ENCODE results near the gene TMEM132D.
"Not testable (repeated sequence)": the region's sequence is repeated elsewhere in the genome, so short reads cannot be mapped to it uniquely, and the experiment has no call there.

TMEM132D gene

DNA sequence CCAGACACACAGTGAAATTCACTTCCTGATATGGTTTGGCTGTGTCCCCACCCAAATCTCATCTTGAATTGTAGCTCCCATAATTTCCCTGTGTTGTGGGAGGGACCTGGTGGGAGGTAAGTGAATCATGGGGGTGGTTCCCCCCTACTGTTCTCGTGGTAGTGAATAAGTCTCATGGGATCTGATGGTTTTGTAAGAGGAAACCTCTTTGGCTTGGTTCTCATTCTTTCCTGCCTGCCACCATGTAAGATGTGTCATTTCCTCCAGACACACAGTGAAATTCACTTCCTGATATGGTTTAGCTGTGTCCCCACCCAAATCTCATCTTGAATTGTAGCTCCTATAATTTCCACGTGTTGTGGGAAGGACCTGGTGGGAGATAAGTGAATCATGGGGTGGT, 354.8 kb downstream of the TMEM132D start:
- not testable (repeated sequence) for H3K4me1 ChIP-seq (ENCODE audit: control insufficient read depth, insufficient read depth, low read length)

DNA sequence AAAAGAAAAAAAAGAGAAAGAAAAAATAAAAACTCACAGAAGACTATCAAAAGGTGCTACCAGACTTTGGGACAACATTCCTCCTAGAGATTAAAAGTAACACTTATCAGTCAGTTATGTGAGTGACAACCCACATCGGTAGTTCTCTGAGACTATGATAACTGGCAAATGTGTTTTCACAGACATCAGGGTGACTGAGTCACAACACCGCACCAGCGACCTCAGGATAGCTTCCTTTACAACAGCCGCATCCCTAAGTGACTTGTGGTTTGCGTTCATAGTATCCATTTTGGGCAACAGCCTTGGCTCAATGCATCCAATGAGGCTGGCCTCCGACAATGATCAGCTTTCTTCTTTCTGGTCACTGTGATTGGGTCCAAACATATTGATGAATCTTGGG, 359.1 kb downstream of the TMEM132D start:
- Histone ChIP-seq H3K9ac (ENCODE audit: low read length in 2 of 2) (no peak overlapping the region), H3K27me3 (ENCODE audit: control insufficient read depth in 1 of 2, insufficient read depth in 2 of 2, low read length in 2 of 2) (no peaks in the 10 kb centered on the region), H3K36me3 (ENCODE audit: control insufficient read depth in 2 of 2, insufficient read depth in 2 of 2, low read length in 2 of 2) (no peaks in the 10 kb centered on the region), H3K4me3 (ENCODE audit: low read length in 2 of 2) (no peak overlapping the region), H3K27ac (ENCODE audit: low read length) (no peak overlapping the region), H3K9me3 (ENCODE audit: control insufficient read depth in 2 of 2, low read length in 2 of 2) (peaks cover 0 to 4% of the 10 kb centered on the region in 2 donors), H3K4me1 (ENCODE audit: control insufficient read depth, insufficient read depth, low read length) (no peaks in the 10 kb centered on the region)

More for the DNA sequence above, 354.8 kb downstream of the TMEM132D start:
- H3K27me3 ChIP-seq (ENCODE audit: control insufficient read depth in 1 of 2, insufficient read depth in 2 of 2, low read length in 2 of 2); H3K9ac ChIP-seq (ENCODE audit: low read length in 2 of 2); H3K9me3 ChIP-seq (ENCODE audit: control insufficient read depth in 2 of 2, low read length in 2 of 2); H3K27ac ChIP-seq (ENCODE audit: low read length); H3K36me3 ChIP-seq (ENCODE audit: control insufficient read depth in 2 of 2, insufficient read depth in 2 of 2, low read length in 2 of 2); H3K4me3 ChIP-seq (ENCODE audit: low read length in 2 of 2): not testable (repeated sequence)

- H3K4me1 ChIP-seq (ENCODE audit: control insufficient read depth, insufficient read depth, low read length): no peaks in the 10 kb centered on the region
Measured at GRCh38 chr12:129540954-129541353, 362.9 kb downstream of the TMEM132D start.

DNA sequence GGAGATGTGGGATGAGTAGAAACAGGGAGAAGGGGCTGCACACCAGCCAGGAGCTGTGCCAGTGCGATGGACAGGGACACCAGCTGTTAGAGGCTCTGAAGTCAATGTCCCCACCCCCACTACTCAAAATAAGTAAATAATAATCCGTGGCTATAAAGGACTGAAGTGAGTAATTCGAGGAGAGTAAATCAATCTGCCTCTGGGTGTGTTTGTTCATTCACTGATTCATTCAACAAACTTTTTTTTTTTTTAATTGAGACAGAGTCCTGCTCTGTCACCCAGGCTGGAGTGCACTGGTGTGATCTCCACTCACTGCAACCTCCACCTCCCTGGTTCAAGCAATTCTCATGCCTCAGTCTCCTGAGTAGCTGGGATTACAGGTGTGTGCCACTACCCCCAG, 363.6 kb downstream of the TMEM132D start:
- Histone ChIP-seq H3K9ac (ENCODE audit: low read length in 2 of 2) (no peak overlapping the region), H3K27ac (ENCODE audit: low read length) (no peak overlapping the region), H3K27me3 (ENCODE audit: control insufficient read depth in 1 of 2, insufficient read depth in 2 of 2, low read length in 2 of 2) (no peaks in the 10 kb centered on the region), H3K4me1 (ENCODE audit: control insufficient read depth, insufficient read depth, low read length) (no peaks in the 10 kb centered on the region), H3K36me3 (ENCODE audit: control insufficient read depth in 2 of 2, insufficient read depth in 2 of 2, low read length in 2 of 2) (no peaks in the 10 kb centered on the region), H3K4me3 (ENCODE audit: low read length in 2 of 2) (no peak overlapping the region), H3K9me3 (ENCODE audit: control insufficient read depth in 2 of 2, low read length in 2 of 2) (no peaks in the 10 kb centered on the region)

More at GRCh38 chr12:129540954-129541353, 362.9 kb downstream of the TMEM132D start:
- Histone ChIP-seq H3K9ac (ENCODE audit: low read length in 2 of 2) (no peak overlapping the region), H3K36me3 (ENCODE audit: control insufficient read depth in 2 of 2, insufficient read depth in 2 of 2, low read length in 2 of 2) (no peaks in the 10 kb centered on the region), H3K27ac (ENCODE audit: low read length) (no peak overlapping the region), H3K4me3 (ENCODE audit: low read length in 2 of 2) (no peak overlapping the region), H3K9me3 (ENCODE audit: control insufficient read depth in 2 of 2, low read length in 2 of 2) (no peaks in the 10 kb centered on the region), H3K27me3 (ENCODE audit: control insufficient read depth in 1 of 2, insufficient read depth in 2 of 2, low read length in 2 of 2) (no peaks in the 10 kb centered on the region)

DNA sequence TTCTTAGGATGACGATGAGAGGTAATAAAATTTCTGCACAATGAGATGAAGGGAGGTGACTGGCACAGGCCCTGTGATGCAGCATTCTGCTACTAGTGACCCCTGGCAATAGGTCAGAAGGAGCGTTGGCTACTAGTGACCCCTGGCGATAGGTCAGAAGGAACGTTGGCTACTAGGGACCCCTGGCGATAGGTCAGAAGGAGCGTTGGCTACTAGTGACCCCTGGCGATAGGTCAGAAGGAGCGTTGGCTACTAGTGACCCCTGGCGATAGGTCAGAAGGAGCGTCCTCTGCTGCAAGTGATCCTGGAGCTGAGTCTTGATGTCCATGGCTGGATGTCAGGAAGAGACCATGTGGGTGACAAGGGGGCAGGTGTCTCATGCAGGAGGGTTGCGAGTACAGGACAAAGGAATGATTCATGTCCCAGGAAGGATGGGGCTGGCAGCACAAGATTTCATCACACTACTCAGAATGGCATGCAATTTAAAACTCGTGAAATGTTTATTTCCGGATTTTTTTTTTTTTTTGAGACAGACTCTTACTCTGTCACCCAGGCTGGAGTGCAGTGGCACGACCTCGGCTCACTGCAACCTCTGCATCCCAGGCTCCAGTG, 365.0 kb downstream of the TMEM132D start:
- not testable (repeated sequence) for H3K36me3 ChIP-seq (ENCODE audit: control insufficient read depth in 2 of 2, insufficient read depth in 2 of 2, low read length in 2 of 2); H3K9me3 ChIP-seq (ENCODE audit: control insufficient read depth in 2 of 2, low read length in 2 of 2); H3K4me3 ChIP-seq (ENCODE audit: low read length in 2 of 2); H3K4me1 ChIP-seq (ENCODE audit: control insufficient read depth, insufficient read depth, low read length); H3K27me3 ChIP-seq (ENCODE audit: control insufficient read depth in 1 of 2, insufficient read depth in 2 of 2, low read length in 2 of 2); H3K27ac ChIP-seq (ENCODE audit: low read length); H3K9ac ChIP-seq (ENCODE audit: low read length in 2 of 2)

- H3K36me3 ChIP-seq (ENCODE audit: control insufficient read depth in 2 of 2, insufficient read depth in 2 of 2, low read length in 2 of 2): no peaks in the 10 kb centered on the region
- H3K4me1 ChIP-seq (ENCODE audit: control insufficient read depth, insufficient read depth, low read length): no peaks in the 10 kb centered on the region
- H3K9ac ChIP-seq (ENCODE audit: low read length in 2 of 2): no peak overlapping the region
- H3K4me3 ChIP-seq (ENCODE audit: low read length in 2 of 2): no peak overlapping the region
- H3K9me3 ChIP-seq (ENCODE audit: control insufficient read depth in 2 of 2, low read length in 2 of 2): no peaks in the 10 kb centered on the region
- H3K27me3 ChIP-seq (ENCODE audit: control insufficient read depth in 1 of 2, insufficient read depth in 2 of 2, low read length in 2 of 2): no peaks in the 10 kb centered on the region
- H3K27ac ChIP-seq (ENCODE audit: low read length): no peak overlapping the region
Measured at GRCh38 chr12:129538137-129538536, 365.7 kb downstream of the TMEM132D start.

DNA sequence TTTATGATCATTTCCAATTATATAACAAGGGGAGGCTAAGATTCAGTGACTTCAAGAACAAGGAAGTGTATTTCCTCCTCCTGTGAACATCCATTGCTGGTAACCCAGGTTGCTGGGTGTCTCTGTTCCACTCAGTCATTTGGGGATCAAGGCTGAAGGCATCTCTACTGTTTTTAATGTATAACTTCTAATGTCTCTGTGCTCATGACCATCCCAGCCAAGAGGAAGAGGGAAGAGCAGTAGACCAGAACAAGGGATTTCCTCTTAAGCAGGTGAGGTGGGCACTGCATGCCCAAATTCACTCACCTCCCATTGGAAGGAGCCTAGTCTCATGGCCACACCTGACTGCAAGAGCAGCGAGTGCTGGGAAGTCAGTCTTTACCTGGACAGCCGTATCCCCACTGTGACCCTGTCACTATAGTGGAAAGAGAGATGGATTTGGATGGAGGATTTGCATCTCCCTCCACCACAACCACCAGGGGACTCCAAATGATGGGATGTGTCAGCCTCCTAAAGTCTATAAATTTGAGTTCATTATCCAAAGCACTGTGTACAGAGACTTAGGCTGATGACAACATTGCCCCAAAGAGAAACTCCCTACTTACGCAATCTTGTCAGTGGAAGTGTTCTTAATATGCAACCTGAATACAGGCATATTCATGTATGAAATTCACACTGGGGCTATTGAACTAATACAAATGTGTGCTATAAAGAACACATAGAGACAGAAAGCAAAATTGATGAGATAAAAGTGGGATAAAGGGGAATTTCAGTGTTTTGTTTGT, 368.7 kb downstream of the TMEM132D start:
- Histone ChIP-seq H3K4me1 (ENCODE audit: control insufficient read depth, insufficient read depth, low read length) (no peaks in the 10 kb centered on the region), H3K27ac (ENCODE audit: low read length) (no peak overlapping the region), H3K36me3 (ENCODE audit: control insufficient read depth in 2 of 2, insufficient read depth in 2 of 2, low read length in 2 of 2) (no peaks in the 10 kb centered on the region), H3K9me3 (ENCODE audit: control insufficient read depth in 2 of 2, low read length in 2 of 2) (no peaks in the 10 kb centered on the region), H3K4me3 (ENCODE audit: low read length in 2 of 2) (no peak overlapping the region), H3K27me3 (ENCODE audit: control insufficient read depth in 1 of 2, insufficient read depth in 2 of 2, low read length in 2 of 2) (no peaks in the 10 kb centered on the region), H3K9ac (ENCODE audit: low read length in 2 of 2) (no peak overlapping the region)

GRCh38 chr12:129532707-129533499, 370.9 kb downstream of the TMEM132D start:
- no peaks in the 10 kb centered on the region for H3K4me1 ChIP-seq (ENCODE audit: control insufficient read depth, insufficient read depth, low read length)
- H3K4me3 ChIP-seq (ENCODE audit: low read length in 2 of 2): no peak overlapping the region
- no peaks in the 10 kb centered on the region for H3K27me3 ChIP-seq (ENCODE audit: control insufficient read depth in 1 of 2, insufficient read depth in 2 of 2, low read length in 2 of 2)
- no peak overlapping the region for H3K9ac ChIP-seq (ENCODE audit: low read length in 2 of 2)
- no peak overlapping the region for H3K27ac ChIP-seq (ENCODE audit: low read length)
- H3K9me3 ChIP-seq (ENCODE audit: control insufficient read depth in 2 of 2, low read length in 2 of 2): no peaks in the 10 kb centered on the region
- H3K36me3 ChIP-seq (ENCODE audit: control insufficient read depth in 2 of 2, insufficient read depth in 2 of 2, low read length in 2 of 2): no peaks in the 10 kb centered on the region

GRCh38 chr12:129532082-129532481, 371.7 kb downstream of the TMEM132D start:
- Histone ChIP-seq H3K9me3 (ENCODE audit: control insufficient read depth in 2 of 2, low read length in 2 of 2) (no peaks in the 10 kb centered on the region), H3K27ac (ENCODE audit: low read length) (no peak overlapping the region), H3K4me1 (ENCODE audit: control insufficient read depth, insufficient read depth, low read length) (no peaks in the 10 kb centered on the region)

DNA sequence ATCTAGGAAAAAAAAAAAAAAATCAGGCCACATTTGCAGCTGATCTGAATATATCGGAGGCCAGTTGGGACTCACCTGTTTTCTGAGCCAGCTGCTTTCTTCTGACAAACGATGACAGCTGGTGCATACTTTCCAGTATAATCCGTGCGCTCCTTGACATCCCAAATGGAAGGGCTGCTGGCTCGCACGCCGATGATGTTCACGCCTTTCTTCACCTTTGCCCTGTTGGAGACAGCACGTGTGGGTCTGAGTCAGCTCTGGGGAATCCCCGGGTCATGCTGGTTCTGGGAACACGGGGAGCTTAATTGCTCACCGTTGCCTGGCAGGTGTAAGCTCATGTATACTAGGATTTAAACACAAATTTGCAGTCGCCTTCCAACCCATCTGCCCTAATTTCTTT, 372.8 kb downstream of the TMEM132D start:
- H3K9ac ChIP-seq (ENCODE audit: low read length in 2 of 2): no peak overlapping the region
- H3K4me3 ChIP-seq (ENCODE audit: low read length in 2 of 2): no peak overlapping the region
- no peaks in the 10 kb centered on the region for H3K36me3 ChIP-seq (ENCODE audit: control insufficient read depth in 2 of 2, insufficient read depth in 2 of 2, low read length in 2 of 2)
- no peak overlapping the region for H3K27ac ChIP-seq (ENCODE audit: low read length)
- no peaks in the 10 kb centered on the region for H3K4me1 ChIP-seq (ENCODE audit: control insufficient read depth, insufficient read depth, low read length)
- no peaks in the 10 kb centered on the region for H3K27me3 ChIP-seq (ENCODE audit: control insufficient read depth in 1 of 2, insufficient read depth in 2 of 2, low read length in 2 of 2)
- H3K9me3 ChIP-seq (ENCODE audit: control insufficient read depth in 2 of 2, low read length in 2 of 2): no peaks in the 10 kb centered on the region

More at GRCh38 chr12:129532082-129532481, 371.7 kb downstream of the TMEM132D start:
- H3K27me3 ChIP-seq (ENCODE audit: control insufficient read depth in 1 of 2, insufficient read depth in 2 of 2, low read length in 2 of 2): no peaks in the 10 kb centered on the region
- no peak overlapping the region for H3K9ac ChIP-seq (ENCODE audit: low read length in 2 of 2)
- H3K4me3 ChIP-seq (ENCODE audit: low read length in 2 of 2): no peak overlapping the region
- H3K36me3 ChIP-seq (ENCODE audit: control insufficient read depth in 2 of 2, insufficient read depth in 2 of 2, low read length in 2 of 2): no peaks in the 10 kb centered on the region
